Mesenchymal stem cell (in vitro differentiated cells and primary cell): ENCODE measurements around the gene B4GALT3.

Experiments used
- DNase-seq: peaks from one replicate; pipeline ENCODE4 v3.0.0-alpha.2; 2013
- H2AFZ ChIP-seq: one replicate; pipeline ENCODE4 v1.6.1; 2013; ENCODE audit warnings: low read depth, mild to moderate bottlenecking, control low read depth, inconsistent platforms, low read length, moderate library complexity
- H2AK5ac ChIP-seq: 2 replicates; pipeline ENCODE4 v1.6.1; 2013; ENCODE audit warnings: low read length, moderate library complexity, mild to moderate bottlenecking, inconsistent platforms; ENCODE audit not compliant: severe bottlenecking
- H2BK120ac ChIP-seq: one replicate; pipeline ENCODE4 v1.6.1; 2013; ENCODE audit warnings: low read depth, mild to moderate bottlenecking, inconsistent platforms, low read length, moderate library complexity
- H2BK12ac ChIP-seq, 2 experiments: one replicate each; pipeline ENCODE4 v1.6.1; 2013; ENCODE audit warnings: inconsistent platforms in 2 of 2, low read length in 2 of 2, mild to moderate bottlenecking in 2 of 2, moderate library complexity in 2 of 2, control low read depth in 1 of 2
- H2BK15ac ChIP-seq: one replicate; pipeline ENCODE4 v1.6.1; 2013; ENCODE audit warnings: mild to moderate bottlenecking, low read depth, inconsistent platforms; ENCODE audit not compliant: poor library complexity, severe bottlenecking
- H2BK5ac ChIP-seq: 2 replicates; pipeline ENCODE4 v1.6.1; 2013; ENCODE audit warnings: low read depth, mild to moderate bottlenecking, low read length, control low read depth, inconsistent platforms; ENCODE audit not compliant: poor library complexity, severe bottlenecking
- H3K14ac ChIP-seq, 2 experiments: one replicate each; pipeline ENCODE4 v1.6.1; 2013; ENCODE audit warnings: inconsistent platforms in 2 of 2, low read length in 2 of 2, control low read depth in 1 of 2, mild to moderate bottlenecking in 1 of 2, moderate library complexity in 1 of 2
- H3K18ac ChIP-seq, 2 experiments: one replicate each; pipeline ENCODE4 v1.6.1; 2013; ENCODE audit warnings: inconsistent platforms in 2 of 2, low read length in 2 of 2, control low read depth in 1 of 2, low read depth in 1 of 2, mild to moderate bottlenecking in 1 of 2
- H3K23ac ChIP-seq, 2 experiments: one replicate each; pipeline ENCODE4 v1.6.1; 2013; ENCODE audit warnings: inconsistent platforms in 2 of 2, low read length in 2 of 2, mild to moderate bottlenecking in 2 of 2, moderate library complexity in 2 of 2, control low read depth in 1 of 2
- H3K27ac ChIP-seq: 2 replicates; pipeline ENCODE4 v1.5.1; 2013; ENCODE audit warnings: mild to moderate bottlenecking, moderate library complexity, low read length, control low read depth, inconsistent platforms; ENCODE audit not compliant: poor library complexity, severe bottlenecking
- H3K27me3 ChIP-seq, 2 experiments: 2 replicates each; pipeline versions ENCODE4 v1.6.1 to v1.7.0; 2013; ENCODE audit warnings: low read length in 2 of 2, mild to moderate bottlenecking in 2 of 2, moderate library complexity in 2 of 2, control low read depth in 1 of 2, inconsistent platforms in 1 of 2; ENCODE audit not compliant: control insufficient read depth in 1 of 2, insufficient read depth in 1 of 2
- H3K36me3 ChIP-seq, 2 experiments: 2 replicates each; pipeline versions ENCODE4 v1.6.1 to v1.7.0; 2013; ENCODE audit warnings: low read length in 2 of 2, control low read depth in 1 of 2, inconsistent platforms in 1 of 2, low read depth in 1 of 2, mild to moderate bottlenecking in 1 of 2; ENCODE audit not compliant: insufficient read depth in 2 of 2, control insufficient read depth in 1 of 2
- H3K4ac ChIP-seq, 2 experiments: one replicate each; pipeline ENCODE4 v1.6.1; 2013; ENCODE audit warnings: inconsistent platforms in 2 of 2, low read length in 2 of 2, mild to moderate bottlenecking in 2 of 2, moderate library complexity in 2 of 2, control low read depth in 1 of 2, low read depth in 1 of 2
- H3K4me1 ChIP-seq: 2 replicates; pipeline ENCODE4 v1.6.1; 2013; ENCODE audit warnings: low read depth, low read length, control low read depth; ENCODE audit not compliant: control insufficient read depth, insufficient read depth
- H3K4me2 ChIP-seq: 2 replicates; pipeline ENCODE4 v1.6.1; 2013; ENCODE audit warnings: low read length, mild to moderate bottlenecking, inconsistent platforms; ENCODE audit not compliant: poor library complexity, severe bottlenecking
- H3K4me3 ChIP-seq, 2 experiments: 2 replicates each; pipeline versions ENCODE4 v1.5.1 to v1.7.0; 2013; ENCODE audit warnings: low read length in 2 of 2, mild to moderate bottlenecking in 2 of 2, control low read depth in 1 of 2, low read depth in 1 of 2; ENCODE audit not compliant: insufficient read depth in 1 of 2
- H3K79me1 ChIP-seq: replicated peaks from 2 replicates; pipeline ENCODE4 v1.6.1; 2013; ENCODE audit warnings: mild to moderate bottlenecking, control low read depth, low read length, inconsistent platforms; ENCODE audit not compliant: poor library complexity, severe bottlenecking
- H3K9ac ChIP-seq: 2 replicates; pipeline ENCODE4 v1.7.0; 2013; ENCODE audit warnings: mild to moderate bottlenecking, low read length, moderate library complexity
- H3K9me3 ChIP-seq: 2 replicates; pipeline ENCODE4 v1.7.0; 2013; ENCODE audit warnings: mild to moderate bottlenecking, low read length; ENCODE audit not compliant: control insufficient read depth
- H4K8ac ChIP-seq: one replicate; pipeline ENCODE4 v1.6.1; 2013; ENCODE audit warnings: inconsistent platforms, mild to moderate bottlenecking, low read length, moderate library complexity
- H4K91ac ChIP-seq: one replicate; pipeline ENCODE4 v1.6.1; 2013; ENCODE audit warnings: mild to moderate bottlenecking, low read length, inconsistent platforms
- WGBS: methylation state at CpG from one replicate; pipeline ENCODE4 v1.1.7; 2013; ENCODE audit warnings: mixed read lengths; 5-methylcytosine and 5-hydroxymethylcytosine counted together

B4GALT3 gene

GRCh38 chr1:161223805-161224694, 46.7 kb upstream of the B4GALT3 start:
- Histone ChIP-seq H2AFZ (no peak overlapping the region), H3K4ac (no peak overlapping the region), H3K79me1 (peaks cover 14% of the 10 kb centered on the region), H3K27ac (no peak overlapping the region), H3K4me1 (peaks cover 15% of the 10 kb centered on the region), H3K4me2 (no peak overlapping the region), H3K9ac (no peak overlapping the region), H3K36me3 (peaks cover 11 to 14% of the 10 kb centered on the region in 2 experiments), H4K8ac (no peak overlapping the region), H2BK15ac (no peak overlapping the region), H3K27me3 (peaks cover 0 to 6% of the 10 kb centered on the region in 2 experiments), H3K14ac (no peak overlapping the region), H3K9me3 (no peaks in the 10 kb centered on the region), H3K23ac (no peak overlapping the region), H2BK12ac (no peak overlapping the region), H2BK120ac (no peak overlapping the region), H4K91ac (no peak overlapping the region), H3K4me3 (no peak overlapping the region), H2BK5ac (no peak overlapping the region), H3K18ac (no peak overlapping the region), H2AK5ac (no peak overlapping the region)
- WGBS: 100% methylated on average over 4 of the region's 7 CpGs
- DNase-seq: no peak

- Histone ChIP-seq H3K27me3 (peaks cover 0 to 6% of the 10 kb centered on the region in 2 experiments), H3K4me3 (no peak overlapping the region), H2BK5ac (no peak overlapping the region), H4K91ac (no peak overlapping the region), H3K9ac (no peak overlapping the region), H3K36me3 (no peaks in the 10 kb centered on the region), H2AK5ac (no peak overlapping the region), H3K4me1 (peaks cover 14% of the 10 kb centered on the region), H3K4me2 (no peak overlapping the region), H3K79me1 (peaks cover 6% of the 10 kb centered on the region), H3K9me3 (no peaks in the 10 kb centered on the region), H2BK120ac (no peak overlapping the region), H3K18ac (no peak overlapping the region), H3K27ac (no peak overlapping the region), H3K23ac (no peak overlapping the region), H2BK15ac (no peak overlapping the region), H3K14ac (no peak overlapping the region), H2BK12ac (no peak overlapping the region), H2AFZ (no peak overlapping the region), H4K8ac (no peak overlapping the region), H3K4ac (no peak overlapping the region)
- 81% methylated on average over 6 of the region's 6 CpGs for WGBS
- no peak for DNase-seq
Measured at GRCh38 chr1:161222175-161223019, 45.1 kb upstream of the B4GALT3 start.

GRCh38 chr1:161220002-161220401, 42.7 kb upstream of the B4GALT3 start:
- Histone ChIP-seq H4K91ac (no peak overlapping the region), H2AFZ (no peak overlapping the region), H3K4me3 (no peak overlapping the region), H2BK5ac (no peak overlapping the region), H2BK12ac (no peak overlapping the region), H3K4me2 (no peak overlapping the region), H3K23ac (no peak overlapping the region), H3K18ac (no peak overlapping the region), H3K36me3 (peaks cover 4 to 8% of the 10 kb centered on the region in 2 experiments), H2BK120ac (no peak overlapping the region), H3K4ac (no peak overlapping the region), H3K9me3 (no peaks in the 10 kb centered on the region), H3K14ac (no peak overlapping the region), H3K4me1 (peaks cover 3% of the 10 kb centered on the region), H2AK5ac (no peak overlapping the region), H2BK15ac (no peak overlapping the region), H3K27ac (no peak overlapping the region), H3K27me3 (peaks cover 0 to 6% of the 10 kb centered on the region in 2 experiments), H4K8ac (no peak overlapping the region), H3K79me1 (no peaks in the 10 kb centered on the region), H3K9ac (no peak overlapping the region)
- DNase-seq: no peak
- 89% methylated on average over 5 of the region's 5 CpGs for WGBS
